Duodenal mucosa (tissue), 2 donors: ENCODE data around the gene TRIM47.

Source experiments
- H3K27ac ChIP-seq: one replicate; pipeline ENCODE4 v1.7.0; 2013; ENCODE audit warnings: low read depth, low read length
- H3K27me3 ChIP-seq, 2 donors: one replicate each; pipeline ENCODE4 v1.7.0; 2013; ENCODE audit warnings: low read length in 2 of 2, control low read depth in 1 of 2; ENCODE audit not compliant: insufficient read depth in 2 of 2, control insufficient read depth in 1 of 2
- H3K36me3 ChIP-seq, 2 donors: one replicate each; pipeline ENCODE4 v1.7.0; 2013; ENCODE audit warnings: low read length in 2 of 2, control low read depth in 1 of 2; ENCODE audit not compliant: insufficient read depth in 2 of 2, control insufficient read depth in 1 of 2
- H3K4me1 ChIP-seq, 2 donors: one replicate each; pipeline ENCODE4 v1.7.0; 2013; ENCODE audit warnings: low read length in 2 of 2, control low read depth in 1 of 2; ENCODE audit not compliant: insufficient read depth in 2 of 2, control insufficient read depth in 1 of 2
- H3K4me3 ChIP-seq, 2 donors: one replicate each; pipeline ENCODE4 v1.7.0; 2013; ENCODE audit warnings: low read length in 2 of 2, low read depth in 1 of 2
- H3K9ac ChIP-seq, 2 donors: one replicate each; pipeline ENCODE4 v1.7.0; 2013; ENCODE audit warnings: low read length in 2 of 2, low read depth in 1 of 2
- H3K9me3 ChIP-seq, 2 donors: one replicate each; pipeline ENCODE4 v1.7.0; 2013; ENCODE audit warnings: low read length in 2 of 2, control low read depth in 1 of 2; ENCODE audit not compliant: control insufficient read depth in 1 of 2

TRIM47 gene

GRCh38 chr17:75878174-75878998 is at the start of gene TRIM47:
TRIM47 (minus strand) TSS chr17:75878581; CDS start chr17:75878548, 33 bp downstream.
- peak within 1 kb of the TSS; percentile 75 to 77 for H3K4me3 ChIP-seq
- peaks cover 20 to 35% of the 10 kb centered on the region in 2 donors for H3K4me1 ChIP-seq
- H3K27me3 ChIP-seq, result no peaks in the 10 kb centered on the region
- H3K36me3 ChIP-seq, result peaks cover 0 to 13% of the 10 kb centered on the region in 2 donors
- peak within 1 kb of the TSS; percentile 93 for H3K27ac ChIP-seq
- H3K9ac ChIP-seq, result peak within 1 kb of the TSS; percentile 62 to 85
- no peaks in the 10 kb centered on the region for H3K9me3 ChIP-seq

- Histone ChIP-seq H3K9ac (no peak overlapping the region), H3K36me3 (no peaks in the 10 kb centered on the region), H3K4me3 (no peak overlapping the region), H3K9me3 (no peaks in the 10 kb centered on the region), H3K4me1 (peaks cover 14 to 18% of the 10 kb centered on the region in 2 donors), H3K27me3 (no peaks in the 10 kb centered on the region), H3K27ac (no peak overlapping the region)
Measured at GRCh38 chr17:75927286-75927922, 49.0 kb upstream of the TRIM47 start.

DNA sequence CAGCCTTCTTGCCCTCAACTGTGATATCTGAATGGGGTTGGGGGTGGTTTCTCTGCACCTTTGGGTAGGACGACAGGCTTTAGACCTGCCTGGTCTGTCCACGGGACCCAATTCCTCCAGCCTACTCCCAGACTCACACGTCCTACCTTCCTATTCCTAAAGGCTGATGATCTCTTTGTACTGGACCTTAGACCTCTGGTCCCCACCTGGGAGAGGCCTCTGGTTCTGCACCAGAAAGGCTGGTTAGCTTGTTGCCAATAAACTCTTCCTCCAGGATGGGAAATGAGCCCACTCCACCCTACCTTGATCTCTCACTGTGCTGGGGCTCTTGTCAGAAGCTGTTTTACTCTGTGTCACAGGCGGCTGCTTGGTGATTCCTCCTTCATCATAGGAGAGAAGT is 48.1 kb upstream of the TRIM47 start:
- no peak overlapping the region for H3K4me3 ChIP-seq
- H3K9me3 ChIP-seq, result no peaks in the 10 kb centered on the region
- no peaks in the 10 kb centered on the region for H3K36me3 ChIP-seq
- no peak overlapping the region for H3K27ac ChIP-seq
- H3K4me1 ChIP-seq, result peaks cover 15 to 18% of the 10 kb centered on the region in 2 donors
- no peak overlapping the region for H3K9ac ChIP-seq
- H3K27me3 ChIP-seq, result no peaks in the 10 kb centered on the region

DNA sequence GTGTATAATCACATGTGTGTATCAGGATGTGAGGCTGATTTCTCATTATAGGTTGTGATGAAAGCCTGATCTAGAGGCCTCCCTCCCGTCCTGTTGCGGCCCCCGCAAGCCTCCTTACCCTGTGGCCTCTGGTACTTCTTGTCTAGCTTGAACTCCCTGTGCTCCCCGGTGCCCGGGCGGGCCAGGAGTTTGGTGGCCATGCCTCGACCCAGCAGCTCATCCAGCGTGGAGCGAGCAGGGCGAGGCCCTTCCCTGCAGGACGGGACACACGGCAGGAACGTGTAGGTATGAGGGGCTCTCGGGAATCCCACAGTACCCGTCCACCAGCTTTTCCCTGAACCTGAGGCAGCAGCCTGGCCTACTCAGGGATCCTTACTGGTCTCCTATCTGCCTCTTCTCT is 47.5 kb upstream of the TRIM47 start:
- Histone ChIP-seq H3K36me3 (no peaks in the 10 kb centered on the region), H3K27ac (no peak overlapping the region), H3K4me1 (peaks cover 15 to 18% of the 10 kb centered on the region in 2 donors), H3K4me3 (no peak overlapping the region), H3K9ac (no peak overlapping the region), H3K27me3 (no peaks in the 10 kb centered on the region), H3K9me3 (no peaks in the 10 kb centered on the region)

DNA sequence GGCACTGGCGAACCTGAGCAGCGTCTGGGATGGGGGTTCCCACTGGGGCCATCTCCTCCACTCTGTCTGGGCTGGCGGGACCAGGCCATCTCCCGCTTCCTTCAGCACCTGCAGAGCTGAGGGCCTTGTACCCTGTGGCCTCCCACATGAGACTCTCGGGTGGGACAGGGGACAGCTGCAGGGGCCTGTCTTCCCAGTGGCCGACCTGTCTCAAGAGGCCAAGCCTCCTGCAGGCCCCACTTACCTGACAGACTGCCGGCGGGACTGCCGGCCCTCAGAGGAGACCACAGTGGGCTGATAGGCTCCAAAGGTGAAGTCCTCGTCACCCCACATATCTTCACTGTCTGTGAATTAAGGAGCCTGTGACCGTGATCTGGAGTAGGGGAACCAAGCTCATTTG is 46.7 kb upstream of the TRIM47 start:
- Histone ChIP-seq H3K36me3 (no peaks in the 10 kb centered on the region), H3K27ac (no peak overlapping the region), H3K9me3 (no peaks in the 10 kb centered on the region), H3K4me1 (peaks cover 15 to 18% of the 10 kb centered on the region in 2 donors), H3K9ac (no peak overlapping the region), H3K27me3 (no peaks in the 10 kb centered on the region), H3K4me3 (no peak overlapping the region)

GRCh38 chr17:75922963-75923874 is 44.8 kb upstream of the TRIM47 start:
- Histone ChIP-seq H3K4me3 (no peak overlapping the region), H3K9ac (peak overlapping the region in 1 of 2 donors; percentile 32), H3K4me1 (peaks cover 15 to 18% of the 10 kb centered on the region in 2 donors), H3K9me3 (no peaks in the 10 kb centered on the region), H3K27me3 (no peaks in the 10 kb centered on the region), H3K36me3 (peaks cover 0 to 7% of the 10 kb centered on the region in 2 donors), H3K27ac (no peak overlapping the region)

GRCh38 chr17:75922173-75922961 is 44.0 kb upstream of the TRIM47 start:
- Histone ChIP-seq H3K4me1 (peaks cover 14 to 15% of the 10 kb centered on the region in 2 donors), H3K4me3 (no peak overlapping the region), H3K9me3 (no peaks in the 10 kb centered on the region), H3K36me3 (peaks cover 0 to 9% of the 10 kb centered on the region in 2 donors), H3K9ac (peak overlapping the region in 1 of 2 donors; percentile 32), H3K27ac (no peak overlapping the region), H3K27me3 (no peaks in the 10 kb centered on the region)

DNA sequence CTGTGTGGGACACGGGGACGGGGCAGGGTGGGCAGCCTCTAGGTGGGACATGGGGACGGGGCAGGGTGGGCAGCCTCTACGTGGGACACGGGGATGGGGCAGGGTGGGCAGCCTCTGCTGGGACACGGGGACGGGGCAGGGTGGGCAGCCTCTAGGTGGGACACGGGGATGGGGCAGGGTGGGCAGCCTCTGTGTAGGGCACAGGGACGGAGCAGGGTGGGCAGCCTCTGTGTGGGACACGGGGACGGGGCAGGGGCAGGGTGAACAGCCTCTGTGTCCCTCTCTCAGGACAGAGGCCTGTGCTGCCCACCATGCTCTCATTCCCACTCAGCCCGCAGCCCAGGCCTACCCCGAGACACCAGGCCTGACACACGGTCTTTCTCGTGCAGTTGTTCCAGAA is 43.2 kb upstream of the TRIM47 start:
- H3K36me3 ChIP-seq, result peaks cover 0 to 9% of the 10 kb centered on the region in 2 donors
- H3K9ac ChIP-seq, result no peak overlapping the region
- no peaks in the 10 kb centered on the region for H3K27me3 ChIP-seq
- no peaks in the 10 kb centered on the region for H3K9me3 ChIP-seq
- H3K4me3 ChIP-seq, result no peak overlapping the region
- no peak overlapping the region for H3K27ac ChIP-seq
- H3K4me1 ChIP-seq, result peaks cover 10 to 15% of the 10 kb centered on the region in 2 donors

DNA sequence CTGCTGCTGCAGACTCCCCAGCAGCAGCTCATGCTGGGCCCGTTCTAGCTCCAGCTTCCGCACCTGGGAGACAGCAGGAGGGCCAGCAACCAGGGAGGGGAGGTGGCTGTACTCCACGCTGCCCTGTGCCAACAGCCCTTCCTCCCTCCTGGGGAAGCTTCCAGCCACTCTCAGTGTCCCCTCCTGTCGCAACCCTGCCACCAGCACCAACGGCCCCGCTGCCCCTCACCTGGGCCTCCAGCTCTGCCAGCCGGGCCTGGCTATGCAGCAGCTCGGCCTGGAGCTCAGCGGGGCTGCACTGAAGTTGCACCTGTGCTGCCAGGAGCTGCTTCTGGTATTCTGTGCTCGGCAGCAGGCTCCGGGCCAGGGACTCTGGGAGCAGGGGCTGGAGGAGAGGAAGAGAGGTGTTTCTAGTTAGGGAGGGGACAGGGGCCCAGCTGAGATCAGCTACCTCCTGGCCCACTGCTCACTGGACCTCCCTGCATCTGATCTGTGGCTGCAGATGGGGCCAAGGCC is 41.7 kb upstream of the TRIM47 start:
- H3K4me3 ChIP-seq, result no peak overlapping the region
- H3K9ac ChIP-seq, result no peak overlapping the region
- peaks cover 10 to 15% of the 10 kb centered on the region in 2 donors for H3K4me1 ChIP-seq
- H3K36me3 ChIP-seq, result peaks cover 0 to 9% of the 10 kb centered on the region in 2 donors
- no peaks in the 10 kb centered on the region for H3K27me3 ChIP-seq
- no peaks in the 10 kb centered on the region for H3K9me3 ChIP-seq
- no peak overlapping the region for H3K27ac ChIP-seq
